Measurements from ENCODE around the gene ZSCAN12. TPM values are rescaled to one million over a fixed set of nuclear protein-coding genes. Genes with fewer than 3 reads are reported as not detected.

ZSCAN12 gene
- total RNA-seq, 1 experiment from 2014 or later: 7.8 TPM

- DNase-seq (ENCODE audit: low spot score) (no peak), ATAC-seq (no peak)
- peak overlapping the region; percentile 90 for H3K27ac Mint-ChIP-seq
- peaks cover 41% of the 10 kb centered on the region for H3K27me3 Mint-ChIP-seq (ENCODE audit: low read depth)
- peaks cover 32% of the 10 kb centered on the region for H3K36me3 Mint-ChIP-seq
- H3K9me3 Mint-ChIP-seq: no peaks in the 10 kb centered on the region
- TF ChIP-seq CTCF (IDR thresholded peaks at IDR 0.05) (no peak), RORB (CRISPR knock-in tag; IDR thresholded peaks at IDR 0.05) (no peak), ZNF317 (CRISPR knock-in tag; IDR thresholded peaks at IDR 0.05; ENCODE audit: borderline replicate concordance, low read depth) (no peak), NR2C2 (CRISPR knock-in tag; IDR thresholded peaks at IDR 0.05) (no peak), ZBTB21 (CRISPR knock-in tag; IDR thresholded peaks at IDR 0.05; ENCODE audit: borderline replicate concordance) (no peak), SOX15 (CRISPR knock-in tag; IDR thresholded peaks at IDR 0.05) (no peak)
- TF ChIP-seq, protein P1, sequence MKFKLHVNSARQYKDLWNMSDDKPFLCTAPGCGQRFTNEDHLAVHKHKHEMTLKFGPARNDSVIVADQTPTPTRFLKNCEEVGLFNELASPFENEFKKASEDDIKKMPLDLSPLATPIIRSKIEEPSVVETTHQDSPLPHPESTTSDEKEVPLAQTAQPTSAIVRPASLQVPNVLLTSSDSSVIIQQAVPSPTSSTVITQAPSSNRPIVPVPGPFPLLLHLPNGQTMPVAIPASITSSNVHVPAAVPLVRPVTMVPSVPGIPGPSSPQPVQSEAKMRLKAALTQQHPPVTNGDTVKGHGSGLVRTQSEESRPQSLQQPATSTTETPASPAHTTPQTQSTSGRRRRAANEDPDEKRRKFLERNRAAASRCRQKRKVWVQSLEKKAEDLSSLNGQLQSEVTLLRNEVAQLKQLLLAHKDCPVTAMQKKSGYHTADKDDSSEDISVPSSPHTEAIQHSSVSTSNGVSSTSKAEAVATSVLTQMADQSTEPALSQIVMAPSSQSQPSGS (CRISPR knock-in tag; IDR thresholded peaks at IDR 0.05; ENCODE audit: borderline replicate concordance, low read depth): no peak
- POLR2A ChIA-PET: no interaction called here
- H3K4me3 Mint-ChIP-seq: peak overlapping the region; percentile 90
- CTCF ChIA-PET: no interaction called here
- peaks cover 19% of the 10 kb centered on the region for H3K4me1 Mint-ChIP-seq
Measured at GRCh38 chr6:28400122-28400451, 540 bp upstream of the ZSCAN12 start.

GRCh38 chr6:28395918-28396317 is 3.6 kb downstream of the ZSCAN12 start:
- Mint-ChIP-seq H3K27ac (no peak overlapping the region), H3K4me3 (no peak overlapping the region), H3K36me3 (peaks cover 56% of the 10 kb centered on the region), H3K27me3 (ENCODE audit: low read depth) (peaks cover 9% of the 10 kb centered on the region), H3K9me3 (no peaks in the 10 kb centered on the region), H3K4me1 (peaks cover 27% of the 10 kb centered on the region)
- ATAC-seq (no peak), DNase-seq (ENCODE audit: low spot score) (no peak)
- ChIA-PET POLR2A (no interaction called here), CTCF (no interaction called here)
- TF ChIP-seq GABPB1 (CRISPR knock-in tag; IDR thresholded peaks at IDR 0.05) (no peak), ZNF425 (CRISPR knock-in tag; conservative IDR thresholded peaks at IDR 0.05) (no peak), ZNF121 (CRISPR knock-in tag; IDR thresholded peaks at IDR 0.05) (peak; percentile 86)
- TF ChIP-seq, protein P2, sequence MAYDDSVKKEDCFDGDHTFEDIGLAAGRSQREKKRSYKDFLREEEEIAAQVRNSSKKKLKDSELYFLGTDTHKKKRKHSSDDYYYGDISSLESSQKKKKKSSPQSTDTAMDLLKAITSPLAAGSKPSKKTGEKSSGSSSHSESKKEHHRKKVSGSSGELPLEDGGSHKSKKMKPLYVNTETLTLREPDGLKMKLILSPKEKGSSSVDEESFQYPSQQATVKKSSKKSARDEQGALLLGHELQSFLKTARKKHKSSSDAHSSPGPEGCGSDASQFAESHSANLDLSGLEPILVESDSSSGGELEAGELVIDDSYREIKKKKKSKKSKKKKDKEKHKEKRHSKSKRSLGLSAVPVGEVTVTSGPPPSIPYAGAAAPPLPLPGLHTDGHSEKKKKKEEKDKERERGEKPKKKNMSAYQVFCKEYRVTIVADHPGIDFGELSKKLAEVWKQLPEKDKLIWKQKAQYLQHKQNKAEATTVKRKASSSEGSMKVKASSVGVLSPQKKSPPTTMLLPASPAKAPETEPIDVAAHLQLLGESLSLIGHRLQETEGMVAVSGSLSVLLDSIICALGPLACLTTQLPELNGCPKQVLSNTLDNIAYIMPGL (CRISPR knock-in tag; IDR thresholded peaks at IDR 0.05): no peak

- Mint-ChIP-seq H3K9me3 (no peaks in the 10 kb centered on the region), H3K4me3 (no peak overlapping the region), H3K27ac (no peak overlapping the region), H3K36me3 (peaks cover 69% of the 10 kb centered on the region), H3K4me1 (peaks cover 20% of the 10 kb centered on the region), H3K27me3 (ENCODE audit: low read depth) (no peaks in the 10 kb centered on the region)
- ChIA-PET POLR2A (interaction anchor here (0.7 kb wide), 1 partner anchor 108 kb away, joined by 5 read pairs; no protein-coding TSS in a partner anchor), CTCF (interaction anchor here (0.8 to 1.3 kb wide), 3 partner anchors 11 to 148 kb away, joined by 3 to 5 read pairs (median 3); no protein-coding TSS in a partner anchor)
- DNase-seq (ENCODE audit: low spot score) (no peak), ATAC-seq (peak; percentile 64)
- no peak for TF ChIP-seq MYBL2 (CRISPR knock-in tag; IDR thresholded peaks at IDR 0.05)
- no peak for TF ChIP-seq ATF1 (CRISPR knock-in tag; IDR thresholded peaks at IDR 0.05)
- TF ChIP-seq IRF1 (CRISPR knock-in tag; IDR thresholded peaks at IDR 0.05): no peak
- TF ChIP-seq ERG (CRISPR knock-in tag; IDR thresholded peaks at IDR 0.05): no peak
- TF ChIP-seq JAZF1 (CRISPR knock-in tag; IDR thresholded peaks at IDR 0.05): no peak
- TF ChIP-seq, protein P3, sequence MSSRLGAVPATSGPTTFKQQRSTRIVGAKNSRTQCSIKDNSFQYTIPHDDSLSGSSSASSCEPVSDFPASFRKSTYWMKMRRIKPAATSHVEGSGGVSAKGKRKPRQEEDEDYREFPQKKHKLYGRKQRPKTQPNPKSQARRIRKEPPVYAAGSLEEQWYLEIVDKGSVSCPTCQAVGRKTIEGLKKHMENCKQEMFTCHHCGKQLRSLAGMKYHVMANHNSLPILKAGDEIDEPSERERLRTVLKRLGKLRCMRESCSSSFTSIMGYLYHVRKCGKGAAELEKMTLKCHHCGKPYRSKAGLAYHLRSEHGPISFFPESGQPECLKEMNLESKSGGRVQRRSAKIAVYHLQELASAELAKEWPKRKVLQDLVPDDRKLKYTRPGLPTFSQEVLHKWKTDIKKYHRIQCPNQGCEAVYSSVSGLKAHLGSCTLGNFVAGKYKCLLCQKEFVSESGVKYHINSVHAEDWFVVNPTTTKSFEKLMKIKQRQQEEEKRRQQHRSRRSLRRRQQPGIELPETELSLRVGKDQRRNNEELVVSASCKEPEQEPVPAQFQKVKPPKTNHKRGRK (CRISPR knock-in tag; IDR thresholded peaks at IDR 0.05; ENCODE audit: borderline replicate concordance): no peak
- no peak for TF ChIP-seq IRF2 (CRISPR knock-in tag; IDR thresholded peaks at IDR 0.05; ENCODE audit: borderline replicate concordance, low read depth)
Measured at GRCh38 chr6:28393912-28394662, 5.5 kb downstream of the ZSCAN12 start.
